HEK293 (cell line): Measurements from ENCODE around the gene MLEC.

Experiments
- BCL6B ChIP-seq: fragments of 450-650 bp; formaldehyde crosslinking; IDR thresholded peaks from 2 replicates; pipeline ENCODE4 v1.5.1; 2017; ENCODE audit warnings: missing biosample characterization, missing genetic modification characterization
- CTCF ChIP-seq: fragments of 450-650 bp; formaldehyde crosslinking; IDR thresholded peaks from 2 replicates; pipeline ENCODE4 v1.5.1; 2016; ENCODE audit warnings: missing biosample characterization, missing genetic modification characterization
- GLI4 ChIP-seq: fragments of 450-650 bp; formaldehyde crosslinking; IDR thresholded peaks from 2 replicates; pipeline ENCODE4 v1.5.1; 2016; ENCODE audit warnings: missing biosample characterization, missing genetic modification characterization
- HOXD13 ChIP-seq: sonication (generic); formaldehyde crosslinking; IDR thresholded peaks from 2 replicates; pipeline ENCODE4 v1.8.0; 2022; ENCODE audit warnings: missing genetic modification reagents, borderline replicate concordance
- KLF7 ChIP-seq: fragments of 450-650 bp; formaldehyde crosslinking; IDR thresholded peaks from 2 replicates; pipeline ENCODE4 v1.5.1; 2016; ENCODE audit warnings: missing biosample characterization, missing genetic modification characterization, borderline replicate concordance
- OSR2 ChIP-seq: fragments of 450-650 bp; formaldehyde crosslinking; IDR thresholded peaks from 2 replicates; pipeline ENCODE4 v1.5.1; 2016; ENCODE audit warnings: missing biosample characterization, missing genetic modification characterization
- OVOL3 ChIP-seq: fragments of 450-650 bp; formaldehyde crosslinking; IDR thresholded peaks from 2 replicates; pipeline ENCODE4 v1.5.1; 2016; ENCODE audit warnings: missing biosample characterization, missing genetic modification characterization
- PATZ1 ChIP-seq: fragments of 450-650 bp; formaldehyde crosslinking; IDR thresholded peaks from 2 replicates; pipeline ENCODE4 v1.5.1; 2016; ENCODE audit warnings: missing biosample characterization, missing genetic modification characterization
- PRDM1 ChIP-seq: fragments of 450-650 bp; formaldehyde crosslinking; IDR thresholded peaks from 2 replicates; pipeline ENCODE4; 2016; ENCODE audit warnings: missing biosample characterization, missing genetic modification characterization
- ZBTB17 ChIP-seq: fragments of 450-650 bp; formaldehyde crosslinking; IDR thresholded peaks from 2 replicates; pipeline ENCODE4 v1.5.1; 2016; ENCODE audit warnings: missing biosample characterization, missing genetic modification characterization
- ZFP41 ChIP-seq: fragments of 450-650 bp; formaldehyde crosslinking; IDR thresholded peaks from 2 replicates; pipeline ENCODE4 v1.5.1; 2016; ENCODE audit warnings: missing biosample characterization, missing genetic modification characterization, borderline replicate concordance
- ZNF16 ChIP-seq: fragments of 450-650 bp; formaldehyde crosslinking; IDR thresholded peaks from 2 replicates; pipeline ENCODE4 v1.5.1; 2016; ENCODE audit warnings: low read depth, missing biosample characterization, missing genetic modification characterization
- ZNF202 ChIP-seq: fragments of 450-650 bp; formaldehyde crosslinking; IDR thresholded peaks from 2 replicates; pipeline ENCODE4 v1.5.1; 2016; ENCODE audit warnings: missing biosample characterization, missing genetic modification characterization, borderline replicate concordance
- ZNF223 ChIP-seq: fragments of 450-650 bp; formaldehyde crosslinking; IDR thresholded peaks from 2 replicates; pipeline ENCODE4 v1.5.1; 2016; ENCODE audit warnings: missing biosample characterization, missing genetic modification characterization
- ZNF404 ChIP-seq: fragments of 450-650 bp; formaldehyde crosslinking; IDR thresholded peaks from 2 replicates; pipeline ENCODE4 v1.5.1; 2017; ENCODE audit warnings: missing biosample characterization, missing genetic modification characterization
- ZNF449 ChIP-seq: fragments of 450-650 bp; formaldehyde crosslinking; IDR thresholded peaks from 2 replicates; pipeline ENCODE4 v1.5.1; 2017; ENCODE audit warnings: missing biosample characterization, mild to moderate bottlenecking, missing genetic modification characterization, moderate library complexity
- ZNF473 ChIP-seq: fragments of 450-650 bp; formaldehyde crosslinking; IDR thresholded peaks from 2 replicates; pipeline ENCODE4 v1.5.1; 2017; ENCODE audit warnings: missing biosample characterization, missing genetic modification characterization
- ZNF529 ChIP-seq: fragments of 450-650 bp; formaldehyde crosslinking; IDR thresholded peaks from 2 replicates; pipeline ENCODE4 v1.5.1; 2017; ENCODE audit warnings: missing genetic modification characterization, missing biosample characterization; ENCODE audit not compliant: insufficient replicate concordance
- ZNF610 ChIP-seq: fragments of 450-650 bp; formaldehyde crosslinking; IDR thresholded peaks from 2 replicates; pipeline ENCODE4 v1.5.1; 2016; ENCODE audit warnings: missing biosample characterization, missing genetic modification characterization, borderline replicate concordance
- ZNF629 ChIP-seq: fragments of 450-650 bp; formaldehyde crosslinking; IDR thresholded peaks from 2 replicates; pipeline ENCODE4 v1.5.1; 2017; ENCODE audit warnings: missing biosample characterization, missing genetic modification characterization
- ZNF645 ChIP-seq: fragments of 450-650 bp; formaldehyde crosslinking; IDR thresholded peaks from 2 replicates; pipeline ENCODE4; 2016; ENCODE audit warnings: missing biosample characterization, missing genetic modification characterization
- ZNF654 ChIP-seq: fragments of 450-650 bp; formaldehyde crosslinking; IDR thresholded peaks from 2 replicates; pipeline ENCODE4 v1.5.1; 2016; ENCODE audit warnings: low read depth, missing biosample characterization, missing genetic modification characterization
- ZNF792 ChIP-seq: fragments of 450-650 bp; formaldehyde crosslinking; IDR thresholded peaks from 2 replicates; pipeline ENCODE4 v1.5.1; 2016; ENCODE audit warnings: missing biosample characterization, missing genetic modification characterization
- ZNF843 ChIP-seq: fragments of 450-650 bp; formaldehyde crosslinking; IDR thresholded peaks from 2 replicates; pipeline ENCODE4 v1.5.1; 2016; ENCODE audit warnings: missing biosample characterization, missing genetic modification characterization
- ZSCAN16 ChIP-seq: fragments of 450-650 bp; formaldehyde crosslinking; IDR thresholded peaks from 2 replicates; pipeline ENCODE4 v1.5.1; 2016; ENCODE audit warnings: missing biosample characterization, missing genetic modification characterization
- TF ChIP-seq, protein P1 (sequence below): fragments of 450-650 bp; formaldehyde crosslinking; IDR thresholded peaks from 2 replicates; pipeline ENCODE4 v1.5.1; 2016; ENCODE audit warnings: missing biosample characterization, missing genetic modification characterization

The MLEC gene

DNA sequence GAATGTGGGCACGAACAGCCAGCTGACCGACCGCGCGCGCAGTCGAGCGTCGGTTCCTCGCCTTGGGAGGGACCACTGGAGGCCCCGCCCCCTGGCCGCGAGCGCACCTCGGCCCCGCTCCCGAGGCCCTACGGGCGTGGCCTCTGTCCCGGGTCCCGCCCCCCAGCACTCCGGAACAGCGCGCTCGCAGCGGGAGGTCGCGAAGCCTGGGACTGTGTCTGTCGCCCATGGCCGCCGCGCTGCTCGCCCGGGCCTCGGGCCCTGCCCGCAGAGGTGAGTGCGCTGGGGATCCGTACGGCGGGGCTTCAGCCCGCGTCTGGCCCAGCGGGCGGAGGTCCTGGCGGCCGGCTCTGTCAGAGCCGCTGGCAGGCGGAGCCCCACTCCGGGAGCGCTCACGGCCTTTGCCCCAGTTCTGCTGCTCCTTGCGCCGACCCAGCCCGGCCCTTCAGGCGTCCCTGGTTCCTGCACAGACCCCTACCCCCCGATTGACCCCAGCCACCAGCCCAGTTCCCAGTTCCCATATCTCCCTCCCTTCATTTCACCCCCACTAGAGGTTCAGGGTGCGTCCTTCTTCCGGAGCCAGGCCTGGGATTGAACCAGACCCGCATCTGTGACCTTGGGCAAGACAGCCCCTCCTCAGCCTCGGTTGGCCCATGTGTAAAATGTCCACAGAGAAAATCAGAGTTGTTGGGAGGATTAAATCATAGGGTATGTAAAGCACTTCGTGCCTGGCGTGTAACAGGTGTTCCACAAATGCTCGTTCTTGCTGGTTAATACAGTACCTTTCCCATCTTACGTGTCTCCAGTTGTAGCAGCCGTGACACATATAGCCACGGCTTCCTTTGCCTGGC lies 38.9 kb downstream of the MLEC start, which contains the start of gene ACADS (continued):
- TF ChIP-seq, protein P1, sequence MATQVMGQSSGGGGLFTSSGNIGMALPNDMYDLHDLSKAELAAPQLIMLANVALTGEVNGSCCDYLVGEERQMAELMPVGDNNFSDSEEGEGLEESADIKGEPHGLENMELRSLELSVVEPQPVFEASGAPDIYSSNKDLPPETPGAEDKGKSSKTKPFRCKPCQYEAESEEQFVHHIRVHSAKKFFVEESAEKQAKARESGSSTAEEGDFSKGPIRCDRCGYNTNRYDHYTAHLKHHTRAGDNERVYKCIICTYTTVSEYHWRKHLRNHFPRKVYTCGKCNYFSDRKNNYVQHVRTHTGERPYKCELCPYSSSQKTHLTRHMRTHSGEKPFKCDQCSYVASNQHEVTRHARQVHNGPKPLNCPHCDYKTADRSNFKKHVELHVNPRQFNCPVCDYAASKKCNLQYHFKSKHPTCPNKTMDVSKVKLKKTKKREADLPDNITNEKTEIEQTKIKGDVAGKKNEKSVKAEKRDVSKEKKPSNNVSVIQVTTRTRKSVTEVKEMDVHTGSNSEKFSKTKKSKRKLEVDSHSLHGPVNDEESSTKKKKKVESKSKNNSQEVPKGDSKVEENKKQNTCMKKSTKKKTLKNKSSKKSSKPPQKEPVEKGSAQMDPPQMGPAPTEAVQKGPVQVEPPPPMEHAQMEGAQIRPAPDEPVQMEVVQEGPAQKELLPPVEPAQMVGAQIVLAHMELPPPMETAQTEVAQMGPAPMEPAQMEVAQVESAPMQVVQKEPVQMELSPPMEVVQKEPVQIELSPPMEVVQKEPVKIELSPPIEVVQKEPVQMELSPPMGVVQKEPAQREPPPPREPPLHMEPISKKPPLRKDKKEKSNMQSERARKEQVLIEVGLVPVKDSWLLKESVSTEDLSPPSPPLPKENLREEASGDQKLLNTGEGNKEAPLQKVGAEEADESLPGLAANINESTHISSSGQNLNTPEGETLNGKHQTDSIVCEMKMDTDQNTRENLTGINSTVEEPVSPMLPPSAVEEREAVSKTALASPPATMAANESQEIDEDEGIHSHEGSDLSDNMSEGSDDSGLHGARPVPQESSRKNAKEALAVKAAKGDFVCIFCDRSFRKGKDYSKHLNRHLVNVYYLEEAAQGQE: peak; percentile 31; the same call in 1 of the 2 replicates
- TF ChIP-seq ZNF473 (tag by site-specific recombination) (no peak), ZNF449 (tag by site-specific recombination) (no peak), PATZ1 (tag by site-specific recombination) (peak; percentile 74), ZNF202 (tag by site-specific recombination) (no peak), BCL6B (tag by site-specific recombination) (no peak), ZNF654 (tag by site-specific recombination) (no peak; the same call in 1 of the 2 replicates), KLF7 (tag by site-specific recombination) (0 out of 2 replicates have a peak, but pooled peaks have one; percentile 15), OSR2 (tag by site-specific recombination) (no peak; the same call in 1 of the 2 replicates), ZNF529 (tag by site-specific recombination) (no peak), ZNF404 (no peak), ZNF645 (tag by site-specific recombination) (no peak), ZNF16 (tag by site-specific recombination) (no peak), HOXD13 (CRISPR knock-in tag) (no peak), CTCF (tag by site-specific recombination) (no peak), ZNF792 (no peak), ZSCAN16 (no peak), ZNF843 (no peak), PRDM1 (tag by site-specific recombination) (no peak), ZFP41 (no peak), ZNF610 (tag by site-specific recombination) (no peak), ZNF629 (tag by site-specific recombination) (peak; percentile 12; the same call in 1 of the 2 replicates), ZNF223 (tag by site-specific recombination) (no peak), GLI4 (tag by site-specific recombination) (no peak), ZBTB17 (peak; percentile 82; the same call in 1 of the 2 replicates), OVOL3 (no peak)
